ENCODE results near the gene PDE6B.

GRCh38 chr4:663438-664428, 38.4 kb downstream of the PDE6B start:
- TF ChIP-seq CTCF (conservative IDR thresholded peaks at IDR 0.05; ENCODE audit: low read length) (no peak), EZH2phosphoT487 (IDR thresholded peaks at IDR 0.05; ENCODE audit: borderline replicate concordance, low read depth, low read length) (no peak)
